Stimulated activated CD8-positive, alpha-beta memory T cell treated with anti-CD3 and anti-CD28 coated beads, Interleukin-15, amount 100 ng/mL, for 4 hours (primary cell): ENCODE results near the gene ZNF892.
"Not testable (repeated sequence)": the region's sequence is repeated elsewhere in the genome, so short reads cannot be mapped to it uniquely, and the experiment has no call there.

Source experiments
- DNase-seq, 2 donors: peaks; one replicate each; pipeline ENCODE4 v3.0.0-alpha.2; 2020; ENCODE audit warnings: low read depth in 2 of 2

The ZNF892 gene

DNA sequence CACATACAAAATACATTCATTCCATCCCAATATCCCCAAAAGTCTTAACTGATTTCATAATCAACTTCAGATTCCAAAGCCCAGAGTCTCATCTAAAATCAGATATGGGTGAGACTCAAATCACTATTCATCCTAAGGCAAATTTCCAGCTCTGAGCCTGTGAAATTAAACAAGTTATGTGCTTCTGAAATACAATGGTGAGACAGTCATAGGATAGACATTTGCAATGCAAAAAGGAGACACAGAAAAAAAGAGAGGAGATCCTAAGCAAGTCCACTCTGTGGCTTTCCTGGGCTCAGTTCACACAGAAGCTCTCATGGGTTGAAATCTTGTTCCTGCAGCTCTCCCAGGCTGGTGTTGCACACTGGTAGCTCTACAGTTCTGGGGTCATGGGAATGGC is 18.3 kb downstream of the ZNF892 start:
- no peak for DNase-seq

DNA sequence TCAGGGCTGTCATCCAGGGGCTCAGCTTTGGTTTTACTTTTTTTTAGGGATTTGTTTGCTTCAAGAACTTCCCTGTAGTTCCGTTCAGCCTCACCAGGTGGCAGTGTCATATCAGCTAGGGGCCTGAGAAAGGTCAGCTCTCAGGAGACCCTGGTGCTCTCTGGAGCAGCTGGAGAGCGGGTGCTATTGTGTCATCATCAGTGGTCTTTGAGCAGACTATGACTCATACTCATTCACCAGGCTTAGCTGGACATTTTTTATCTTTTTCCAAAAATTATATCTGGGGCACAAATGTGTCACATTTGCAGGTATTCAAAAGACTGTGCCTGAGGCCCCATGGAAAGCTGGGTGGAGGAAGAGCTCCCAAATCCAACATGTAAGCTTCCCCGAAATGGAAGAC is 24.4 kb downstream of the ZNF892 start:
- DNase-seq, result no peak

DNA sequence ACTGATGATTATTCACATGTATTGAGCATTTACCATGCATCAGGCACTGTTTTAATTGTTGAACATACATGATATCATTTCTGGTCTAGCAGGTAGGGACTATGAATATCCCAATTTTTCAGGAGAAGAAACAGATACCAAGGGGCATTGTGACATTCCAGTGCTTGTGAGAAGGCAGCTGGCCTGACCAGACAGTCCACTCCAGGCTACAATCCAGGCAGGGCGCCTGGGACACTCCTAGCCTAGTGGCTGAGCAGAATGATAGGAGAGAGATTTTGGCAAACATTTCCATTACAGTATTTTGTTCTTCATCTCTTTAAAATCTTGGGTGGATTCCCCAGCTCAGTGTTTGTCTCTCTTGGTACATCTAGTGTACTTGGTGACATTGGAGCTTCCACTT is 24.9 kb downstream of the ZNF892 start:
- no peak for DNase-seq

DNA sequence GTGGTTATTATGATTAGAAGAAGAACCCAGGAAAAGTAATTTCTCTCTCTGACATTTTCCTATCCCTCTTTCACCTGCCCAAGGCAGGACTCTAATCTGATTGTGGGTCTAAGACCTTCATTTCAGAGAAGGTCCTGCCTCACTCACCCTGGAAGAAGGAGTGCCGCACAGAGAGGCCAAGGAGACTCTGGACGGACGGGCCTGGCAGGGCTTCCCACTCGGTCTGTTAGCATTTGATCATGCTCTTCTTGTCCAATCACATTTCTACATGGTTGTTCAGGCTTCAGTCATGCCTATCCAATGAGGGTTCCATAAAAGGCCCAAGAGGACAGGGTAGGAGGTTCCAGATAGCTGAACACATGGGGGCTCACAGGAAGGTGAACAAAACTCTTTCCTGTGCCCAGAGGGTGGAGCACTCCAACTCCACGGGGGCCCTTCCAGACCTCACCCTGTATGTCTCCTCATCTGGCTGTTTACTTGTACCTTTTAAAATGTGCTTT is 27.0 kb downstream of the ZNF892 start:
- no peak for DNase-seq

DNA sequence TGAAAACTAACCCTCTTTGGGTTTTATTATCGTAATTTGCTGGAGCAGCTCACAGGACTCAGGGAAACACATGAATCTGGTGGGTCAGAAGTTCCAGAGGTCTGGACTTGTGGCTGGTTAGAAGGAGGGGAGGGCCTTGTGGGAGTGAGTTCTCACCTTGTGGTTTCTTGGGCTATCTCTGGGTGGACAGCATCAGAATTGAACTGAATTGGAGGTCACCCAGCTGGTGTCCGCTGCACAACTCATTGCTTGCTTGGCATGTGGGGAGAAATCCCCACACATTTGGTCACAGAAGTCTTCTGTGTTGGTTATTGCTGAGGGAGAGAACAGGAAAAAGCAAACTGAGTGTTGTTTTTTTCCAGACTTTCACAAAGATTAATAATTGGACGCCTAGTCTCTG is 27.5 kb downstream of the ZNF892 start:
- DNase-seq, result no peak

DNA sequence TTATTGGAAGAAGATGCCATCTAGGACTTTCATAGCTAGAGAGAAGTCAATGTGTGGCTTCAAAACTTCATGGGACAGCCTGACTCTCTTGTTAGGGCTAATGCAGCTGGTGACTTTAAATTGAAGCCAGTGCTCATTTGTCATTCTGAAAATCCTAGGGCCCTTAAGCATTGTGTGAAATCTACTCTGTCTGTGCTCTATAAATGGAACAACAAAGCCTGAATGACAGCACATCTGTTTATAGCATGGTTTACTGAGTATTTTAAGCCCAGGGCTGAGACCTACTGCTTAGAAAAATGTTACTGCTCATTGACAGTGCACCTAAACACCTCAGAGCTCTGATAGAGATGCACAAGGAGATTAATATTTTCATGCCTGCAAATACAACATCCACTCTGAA is 30.8 kb downstream of the ZNF892 start:
- no peak for DNase-seq

DNA sequence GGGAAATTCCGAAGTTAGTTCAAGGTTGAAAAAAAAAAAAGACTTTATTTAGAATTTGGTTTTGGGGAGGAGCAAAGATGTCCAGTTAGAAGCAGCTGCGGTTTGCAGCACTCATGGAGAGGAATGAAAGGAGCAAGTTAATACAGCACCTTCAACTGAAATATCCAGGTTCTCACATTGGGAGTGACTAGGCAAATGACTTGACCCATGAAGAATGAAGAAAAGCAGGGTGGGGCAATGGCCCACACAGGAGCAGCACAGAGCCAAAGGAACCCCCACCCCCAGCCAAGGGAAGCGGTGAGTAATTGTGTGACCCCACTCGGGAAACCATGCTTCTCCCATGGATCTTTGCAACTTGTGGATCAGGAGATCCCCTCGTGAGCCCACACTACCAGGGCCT is 32.8 kb downstream of the ZNF892 start:
- no peak for DNase-seq

DNA sequence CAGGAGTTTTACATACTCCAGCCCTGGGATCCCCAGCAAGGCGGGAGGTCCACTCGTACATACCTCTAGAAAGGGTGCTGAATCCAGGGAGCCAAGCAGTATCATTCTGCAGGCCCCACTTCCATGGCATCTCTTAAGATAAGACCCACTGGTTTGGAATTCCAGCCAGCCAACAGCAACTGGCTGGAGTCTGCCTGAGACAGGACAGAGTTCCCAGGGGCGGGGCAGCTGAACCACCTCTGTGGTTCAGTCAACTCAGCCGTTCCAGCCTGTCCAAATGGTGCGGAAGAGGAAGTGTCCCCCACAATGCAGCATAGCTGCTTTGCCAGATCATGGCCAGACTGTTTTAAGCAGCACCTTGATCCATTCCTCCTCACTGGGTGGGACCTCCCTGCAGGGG is 33.2 kb downstream of the ZNF892 start:
- no peak for DNase-seq

DNA sequence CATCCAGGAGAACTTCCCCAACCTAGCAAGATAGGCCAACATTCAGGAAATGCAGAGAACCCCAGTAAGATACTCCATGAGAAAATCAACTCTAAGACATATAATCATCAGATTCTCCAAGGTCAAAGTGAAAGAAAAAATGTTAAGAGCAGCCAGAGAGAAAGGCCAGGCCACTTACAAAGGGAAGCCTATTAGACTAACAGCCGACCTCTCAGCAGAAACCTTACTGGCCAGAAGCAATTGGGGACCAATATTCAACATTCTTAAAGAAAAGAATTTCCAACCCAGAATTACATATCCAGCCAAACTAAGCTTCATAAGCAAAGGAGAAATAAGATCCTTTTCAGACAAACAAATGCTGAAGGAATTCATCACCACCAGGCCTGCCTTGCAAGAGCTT is 34.8 kb downstream of the ZNF892 start:
- not testable (repeated sequence) for DNase-seq
